Measurements from ENCODE around the gene RTP3. TPM values are rescaled to one million over a fixed set of nuclear protein-coding genes. Genes with fewer than 3 reads are reported as not detected.
"Not testable (repeated sequence)": the region's sequence is repeated elsewhere in the genome, so short reads cannot be mapped to it uniquely, and the experiment has no call there.

RTP3 gene
- total RNA-seq, 1 donor from 2014 or later: not detected

DNA sequence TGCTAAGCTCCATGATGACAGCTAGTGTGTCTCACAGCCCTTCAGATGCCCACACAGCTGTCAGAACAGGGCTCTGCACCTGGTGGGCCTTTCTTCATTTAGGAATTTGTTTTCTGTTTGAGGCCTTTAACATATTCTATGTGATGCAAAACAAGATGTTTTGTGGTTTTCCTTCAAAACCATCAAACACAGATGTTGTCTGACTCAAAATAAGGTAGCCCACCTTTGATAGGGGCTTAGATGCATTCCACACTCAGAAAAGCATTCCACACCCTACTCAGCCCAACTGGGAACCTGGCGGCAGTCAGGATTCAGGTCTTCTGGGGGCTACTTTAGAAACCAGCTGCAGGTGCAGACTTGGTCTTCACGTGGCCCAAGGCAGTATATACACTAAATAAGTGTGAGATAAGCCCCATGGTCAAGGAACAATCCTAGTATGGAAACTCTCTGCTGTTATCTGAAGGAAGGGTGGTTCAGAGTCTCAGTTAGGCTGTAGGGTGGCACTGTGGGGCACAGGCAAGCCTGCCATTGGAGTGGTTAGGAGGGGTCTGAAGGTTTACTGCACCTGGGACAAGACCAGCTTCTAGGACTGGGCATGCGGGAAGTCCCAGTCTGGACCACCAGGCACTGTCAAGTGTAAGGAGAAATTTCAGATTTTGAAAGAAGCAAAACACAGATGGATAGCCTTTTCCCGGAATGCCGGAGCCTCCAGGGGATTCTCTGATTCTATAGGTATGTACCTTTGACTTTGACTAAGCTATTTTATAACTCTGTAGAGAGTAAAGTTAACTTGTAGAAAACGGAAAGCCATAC is 48.2 kb downstream of the RTP3 start:
- no peaks in the 10 kb centered on the region for H3K27me3 ChIP-seq (ENCODE audit: low read depth)
- no peak for ATAC-seq
- no peak overlapping the region for H3K4me3 ChIP-seq
- H3K4me1 ChIP-seq: no peaks in the 10 kb centered on the region
- no peaks in the 10 kb centered on the region for H3K9me3 ChIP-seq
- DNase-seq: no peak
- H3K27ac ChIP-seq: no peak overlapping the region
- no peaks in the 10 kb centered on the region for H3K36me3 ChIP-seq
- TF ChIP-seq, protein P1, sequence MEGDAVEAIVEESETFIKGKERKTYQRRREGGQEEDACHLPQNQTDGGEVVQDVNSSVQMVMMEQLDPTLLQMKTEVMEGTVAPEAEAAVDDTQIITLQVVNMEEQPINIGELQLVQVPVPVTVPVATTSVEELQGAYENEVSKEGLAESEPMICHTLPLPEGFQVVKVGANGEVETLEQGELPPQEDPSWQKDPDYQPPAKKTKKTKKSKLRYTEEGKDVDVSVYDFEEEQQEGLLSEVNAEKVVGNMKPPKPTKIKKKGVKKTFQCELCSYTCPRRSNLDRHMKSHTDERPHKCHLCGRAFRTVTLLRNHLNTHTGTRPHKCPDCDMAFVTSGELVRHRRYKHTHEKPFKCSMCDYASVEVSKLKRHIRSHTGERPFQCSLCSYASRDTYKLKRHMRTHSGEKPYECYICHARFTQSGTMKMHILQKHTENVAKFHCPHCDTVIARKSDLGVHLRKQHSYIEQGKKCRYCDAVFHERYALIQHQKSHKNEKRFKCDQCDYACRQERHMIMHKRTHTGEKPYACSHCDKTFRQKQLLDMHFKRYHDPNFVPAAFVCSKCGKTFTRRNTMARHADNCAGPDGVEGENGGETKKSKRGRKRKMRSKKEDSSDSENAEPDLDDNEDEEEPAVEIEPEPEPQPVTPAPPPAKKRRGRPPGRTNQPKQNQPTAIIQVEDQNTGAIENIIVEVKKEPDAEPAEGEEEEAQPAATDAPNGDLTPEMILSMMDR (IDR thresholded peaks at IDR 0.05): no peak
- intact Hi-C loops (cut with DNase I): no loop called here

DNA sequence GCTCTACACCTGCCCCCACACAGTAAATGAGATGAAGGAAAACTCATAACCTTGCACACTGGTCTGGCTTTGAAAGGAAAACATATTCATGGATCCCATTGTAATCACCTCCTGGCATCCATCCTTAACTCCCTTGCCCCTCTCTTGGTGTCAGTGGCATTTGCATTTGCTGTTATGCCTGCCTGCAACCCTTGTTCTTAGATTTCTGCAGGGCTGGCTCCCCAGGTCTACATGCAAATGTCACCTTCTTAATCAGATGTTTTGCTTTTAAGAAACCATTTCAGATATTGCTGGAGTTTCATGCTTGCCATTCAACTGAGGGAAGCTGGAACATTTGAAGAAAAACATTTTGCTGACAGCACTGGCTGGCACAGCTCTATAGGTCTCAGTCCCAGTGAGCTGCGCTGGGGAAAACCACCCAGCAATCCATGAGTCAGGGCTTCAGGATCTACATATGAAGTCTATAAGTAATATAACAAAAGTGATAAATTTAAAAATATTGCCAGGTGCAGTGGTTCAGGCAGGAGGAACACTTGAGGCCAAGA is 49.2 kb downstream of the RTP3 start:
- intact Hi-C loops (cut with DNase I): no loop called here
- no peak for ATAC-seq

DNA sequence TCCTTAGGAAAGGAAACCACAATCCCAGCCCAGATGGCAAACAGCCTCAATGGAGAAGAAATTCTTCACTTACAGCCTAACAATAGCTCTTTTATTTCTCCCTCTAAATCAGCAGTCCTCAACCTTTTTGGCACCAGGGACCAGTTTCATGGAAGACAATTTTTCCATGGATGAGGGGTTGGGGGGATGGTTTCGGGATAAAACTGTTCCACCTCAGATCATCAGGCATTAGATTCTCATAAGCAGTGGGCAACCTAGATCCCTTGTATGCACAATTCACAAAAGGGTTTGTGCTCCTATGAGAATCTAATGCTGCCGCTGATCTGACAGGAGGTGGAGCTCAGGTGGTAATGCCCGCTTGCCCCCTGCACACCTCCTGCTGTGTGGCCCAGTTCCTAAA is 50.8 kb downstream of the RTP3 start:
- H3K27me3 ChIP-seq (ENCODE audit: low read depth); ATAC-seq; intact Hi-C loops (cut with DNase I); H3K9me3 ChIP-seq; DNase-seq; H3K4me3 ChIP-seq; H3K36me3 ChIP-seq; H3K27ac ChIP-seq; H3K4me1 ChIP-seq: not testable (repeated sequence)

More for the DNA sequence above, 49.2 kb downstream of the RTP3 start:
- Histone ChIP-seq H3K36me3 (no peaks in the 10 kb centered on the region), H3K9me3 (no peaks in the 10 kb centered on the region), H3K27ac (no peak overlapping the region), H3K27me3 (ENCODE audit: low read depth) (no peaks in the 10 kb centered on the region), H3K4me3 (no peak overlapping the region), H3K4me1 (no peaks in the 10 kb centered on the region)
- no peak for DNase-seq
- TF ChIP-seq, protein P1 (IDR thresholded peaks at IDR 0.05): no peak

DNA sequence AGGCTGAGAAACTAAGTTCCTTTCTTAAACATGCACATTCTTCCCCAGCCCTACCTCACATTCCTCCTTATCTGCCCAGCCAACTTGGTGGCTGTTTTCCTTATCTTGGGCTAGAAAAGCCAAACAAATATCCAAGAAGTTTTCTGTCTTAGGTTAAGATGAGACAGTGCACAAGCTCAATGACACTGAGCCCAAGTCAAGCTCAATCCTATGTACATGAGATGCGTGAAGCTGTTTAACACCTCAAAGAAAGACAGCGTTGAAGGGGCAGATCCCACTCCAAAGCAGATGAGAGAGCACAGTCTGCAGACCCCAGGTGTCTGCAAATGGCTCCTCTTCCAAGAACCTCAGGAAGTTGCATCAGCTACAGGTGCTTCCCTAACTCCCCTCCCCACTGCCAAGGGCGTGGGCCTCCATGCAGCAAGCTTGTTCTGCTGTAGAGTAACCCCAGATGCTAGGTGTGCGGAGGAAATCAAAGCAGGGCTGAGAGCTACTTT is 51.7 kb downstream of the RTP3 start:
- H3K27ac ChIP-seq: no peak overlapping the region
- intact Hi-C loops (cut with DNase I): no loop called here

DNA sequence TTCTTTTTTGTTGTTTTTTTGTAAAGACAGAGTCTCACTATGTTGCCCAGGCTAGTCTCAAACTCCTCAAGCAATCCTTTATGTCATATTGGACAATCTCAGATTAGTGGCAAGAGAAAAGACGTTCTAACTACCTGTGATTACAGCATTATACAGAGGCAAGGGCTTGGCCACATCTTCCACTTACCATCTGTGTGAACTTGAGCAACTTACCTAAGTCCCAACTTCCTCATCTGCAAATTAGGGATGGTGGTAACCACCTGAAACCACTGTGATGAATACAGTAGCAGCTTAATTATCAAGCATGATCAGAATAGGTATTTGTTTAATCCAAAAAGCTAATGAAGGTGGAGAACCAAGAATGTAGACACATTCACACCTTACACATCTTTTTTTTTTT is 52.2 kb downstream of the RTP3 start:
- no peaks in the 10 kb centered on the region for H3K36me3 ChIP-seq
- intact Hi-C loops (cut with DNase I): no loop called here
- no peak overlapping the region for H3K4me3 ChIP-seq
- no peak overlapping the region for H3K27ac ChIP-seq
- ATAC-seq (no peak), DNase-seq (no peak)
- TF ChIP-seq, protein P1 (IDR thresholded peaks at IDR 0.05): no peak
- H3K9me3 ChIP-seq: no peaks in the 10 kb centered on the region
- no peaks in the 10 kb centered on the region for H3K4me1 ChIP-seq
- no peaks in the 10 kb centered on the region for H3K27me3 ChIP-seq (ENCODE audit: low read depth)

More for the DNA sequence above, 51.7 kb downstream of the RTP3 start:
- TF ChIP-seq, protein P1 (IDR thresholded peaks at IDR 0.05): no peak
- DNase-seq: no peak
- H3K4me1 ChIP-seq: no peaks in the 10 kb centered on the region
- no peaks in the 10 kb centered on the region for H3K27me3 ChIP-seq (ENCODE audit: low read depth)
- H3K4me3 ChIP-seq: no peak overlapping the region
- no peaks in the 10 kb centered on the region for H3K9me3 ChIP-seq
- H3K36me3 ChIP-seq: no peaks in the 10 kb centered on the region
- no peak for ATAC-seq

Other genes with a start within 250 kb of the RTP3 start
- gene CCR2, start 143.9 kb upstream of the RTP3 start, total RNA-seq: 15.8 TPM
- 5.3 TPM for gene CCR5, start 127.0 kb upstream of the RTP3 start, total RNA-seq
- gene CCRL2, start 90.7 kb upstream of the RTP3 start, total RNA-seq: 23.5 TPM
- 53.5 TPM for gene LTF, start 33.1 kb upstream of the RTP3 start, total RNA-seq
- gene LRRC2, start 68.3 kb downstream of the RTP3 start, total RNA-seq: 1.2 TPM
- gene FAM240A, start 114.5 kb downstream of the RTP3 start, total RNA-seq: not detected
- 59.7 TPM for gene ALS2CL, start 195.7 kb downstream of the RTP3 start, total RNA-seq
- 1.0 TPM for gene TMIE, start 203.4 kb downstream of the RTP3 start, total RNA-seq
- 0.41 TPM for gene PRSS50, start 219.9 kb downstream of the RTP3 start, total RNA-seq

Data from lower lobe of right lung (tissue), 2 donors.